GM23248 (cell line): ENCODE data around the gene PPP6R2.

ENCODE experiments used
- EZH2 ChIP-seq: fragments of 200-600 bp; sonication (generic); IDR thresholded peaks from 2 replicates; pipeline ENCODE4 v1.6.1; 2018; ENCODE audit warnings: antibody characterized with exemption, mild to moderate bottlenecking; ENCODE audit not compliant: insufficient read depth, poor library complexity, severe bottlenecking
- EZH2phosphoT487 ChIP-seq: fragments of 200-600 bp; sonication (generic); IDR thresholded peaks from 2 replicates; pipeline ENCODE4 v1.6.1; 2018; ENCODE audit warnings: antibody characterized with exemption, moderate library complexity, mild to moderate bottlenecking, low read depth; ENCODE audit not compliant: insufficient read depth

DNA sequence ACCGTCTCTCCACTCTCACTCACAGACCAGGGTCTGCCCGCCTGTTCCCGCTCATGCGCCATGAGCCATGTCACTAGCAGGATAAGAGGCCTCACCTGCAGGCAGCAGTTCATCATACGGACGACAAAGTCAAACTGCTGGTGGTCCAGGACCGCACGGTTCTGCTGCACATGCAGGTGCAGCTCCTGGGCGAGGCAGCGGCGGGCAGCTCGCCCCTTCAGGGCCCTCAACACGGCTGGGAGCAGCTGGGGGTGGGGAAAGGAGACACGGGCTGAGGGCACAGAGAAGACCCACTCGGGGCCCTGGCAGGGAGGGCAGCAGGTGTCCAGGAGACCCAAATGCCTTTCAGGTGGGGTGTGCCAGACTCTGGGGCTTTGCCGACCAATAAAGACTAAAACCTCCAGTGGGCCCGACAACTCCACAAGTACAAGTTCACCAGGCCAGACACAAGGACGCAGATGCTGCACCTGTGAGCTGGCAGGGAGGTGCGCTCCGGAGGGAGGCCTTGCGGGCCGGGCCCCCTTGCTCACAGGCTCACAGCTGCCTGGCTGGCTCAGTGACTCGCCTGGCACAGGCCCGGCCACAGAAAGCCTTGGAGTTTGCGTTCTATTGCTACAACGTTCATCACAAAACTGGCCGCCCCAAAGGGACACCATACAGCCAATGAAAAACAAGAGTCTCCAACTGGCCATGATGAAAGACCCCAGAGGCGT is 120.2 kb downstream of the PPP6R2 start:
- TF ChIP-seq EZH2phosphoT487 (no peak), EZH2 (no peak)
